ENCODE data around the gene NDUFB4.

Gene NDUFB4

GRCh38 chr3:120596116-120596852 is at the start of gene NDUFB4:
Gene NDUFB4, plus strand, starts transcription at chr3:120596336. Its CDS starts 24 bp downstream, at chr3:120596360.
- peak; percentile 93 for DNase-seq (ENCODE audit: low spot score)

- no peak for DNase-seq (ENCODE audit: low spot score)
Measured at GRCh38 chr3:120550546-120550945, 45.6 kb upstream of the NDUFB4 start.

GRCh38 chr3:120552184-120553172 is 43.7 kb upstream of the NDUFB4 start:
- DNase-seq (ENCODE audit: low spot score) = no peak

GRCh38 chr3:120554812-120555606 is 41.1 kb upstream of the NDUFB4 start:
- DNase-seq (ENCODE audit: low spot score) = peak; percentile 77

- no peak for DNase-seq (ENCODE audit: low spot score)
Measured at GRCh38 chr3:120555657-120556509, 40.3 kb upstream of the NDUFB4 start.

- DNase-seq (ENCODE audit: low spot score) = no peak
Measured at GRCh38 chr3:120557115-120557514, 39.0 kb upstream of the NDUFB4 start.

- peak; percentile 92 for DNase-seq (ENCODE audit: low spot score)
Measured at GRCh38 chr3:120558771-120559241, 37.3 kb upstream of the NDUFB4 start.

GRCh38 chr3:120559242-120560061 is 36.7 kb upstream of the NDUFB4 start:
- no peak for DNase-seq (ENCODE audit: low spot score)

- DNase-seq (ENCODE audit: low spot score) = no peak
Measured at GRCh38 chr3:120560304-120561250, 35.6 kb upstream of the NDUFB4 start.

GRCh38 chr3:120561251-120562045 is 34.7 kb upstream of the NDUFB4 start:
- no peak for DNase-seq (ENCODE audit: low spot score)

GRCh38 chr3:120563356-120564022 is 32.6 kb upstream of the NDUFB4 start:
- no peak for DNase-seq (ENCODE audit: low spot score)

GRCh38 chr3:120566243-120566975 is 29.7 kb upstream of the NDUFB4 start:
- DNase-seq (ENCODE audit: low spot score) = no peak

- DNase-seq (ENCODE audit: low spot score) = no peak
Measured at GRCh38 chr3:120567370-120568201, 28.6 kb upstream of the NDUFB4 start.

GRCh38 chr3:120568202-120568531 is 28.0 kb upstream of the NDUFB4 start:
- DNase-seq (ENCODE audit: low spot score) = no peak

- no peak for DNase-seq (ENCODE audit: low spot score)
Measured at GRCh38 chr3:120568598-120568997, 27.5 kb upstream of the NDUFB4 start.

Measured in left forelimb (tissue), 1 donor.